ENCODE results near the gene CTIF.

The CTIF gene

DNA sequence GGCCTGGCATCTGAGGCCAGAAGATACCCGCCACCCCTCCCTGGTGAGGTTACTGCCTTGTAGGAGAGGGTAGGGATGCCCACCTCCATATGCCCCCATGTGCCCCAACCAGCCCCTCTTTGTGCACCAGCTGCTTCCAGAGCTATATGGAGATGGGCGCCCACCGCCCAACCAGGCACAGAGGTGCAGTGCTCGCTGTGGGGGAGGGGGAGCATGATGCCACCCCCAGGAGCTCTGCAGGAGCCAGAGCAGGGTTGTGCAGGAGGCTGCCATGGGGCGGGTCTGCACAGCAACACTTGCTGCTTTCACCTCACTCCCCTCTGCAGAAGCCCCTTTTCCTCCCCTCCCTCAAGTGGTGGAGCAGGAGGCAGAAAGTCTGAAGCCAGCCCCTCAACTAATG lies 237.3 kb downstream of the CTIF start:
- no peak for DNase-seq (ENCODE audit: low spot score)

DNA sequence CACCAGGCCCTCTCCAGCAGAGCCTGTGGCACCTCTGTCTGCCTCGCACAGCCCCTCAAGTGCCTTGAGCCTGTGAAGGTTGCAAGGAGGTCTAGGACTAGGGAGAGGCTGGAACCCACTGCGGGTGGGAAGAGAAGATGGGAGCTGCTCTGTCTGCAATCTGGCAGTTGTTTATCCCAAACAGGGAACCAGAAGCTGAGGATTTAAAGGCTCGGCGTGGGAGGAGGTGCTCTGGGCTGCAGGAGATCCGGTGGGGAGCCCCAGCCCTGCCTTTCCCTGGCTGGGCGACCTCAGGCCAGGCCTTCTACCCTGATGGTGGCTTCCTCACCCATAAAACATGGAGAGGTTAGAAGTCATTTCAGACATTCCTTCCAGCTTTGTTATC lies 237.8 kb downstream of the CTIF start:
- DNase-seq (ENCODE audit: low spot score) = no peak

DNA sequence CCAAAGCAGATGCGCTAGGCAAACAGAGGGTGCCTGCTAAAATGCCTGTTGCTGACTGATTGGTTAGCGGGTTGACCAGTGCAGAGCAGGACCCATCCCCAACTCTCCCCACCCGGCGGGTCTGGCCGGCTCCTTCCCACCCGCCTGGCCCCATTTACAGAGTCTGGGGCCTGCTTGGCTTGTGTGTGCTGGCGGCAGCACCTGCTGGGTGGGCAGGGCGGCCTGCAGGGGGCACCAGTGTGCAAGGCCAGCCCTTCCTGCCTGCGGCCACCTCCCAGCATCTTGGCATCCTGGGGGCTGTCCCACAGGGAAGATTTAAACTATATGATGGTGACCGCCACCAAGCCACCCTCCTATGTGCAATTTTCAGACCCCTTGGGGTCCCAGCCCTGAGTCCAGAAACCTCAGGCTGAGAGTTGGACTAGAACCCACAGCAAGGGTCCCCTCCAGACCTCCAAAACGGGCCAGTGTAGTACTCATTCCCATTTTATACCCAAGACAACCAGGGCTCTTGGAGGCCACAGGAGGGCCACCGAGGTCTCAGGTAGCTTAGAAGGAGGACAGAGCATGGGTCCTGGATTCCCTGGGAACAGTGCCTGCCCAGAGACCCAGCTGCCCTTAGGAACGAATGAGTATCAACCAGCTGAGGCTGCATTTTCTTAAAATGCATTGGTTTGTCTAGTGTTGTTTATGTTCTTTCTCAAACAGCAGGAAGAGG lies 238.4 kb downstream of the CTIF start:
- DNase-seq (ENCODE audit: low spot score) = peak; percentile 54

DNA sequence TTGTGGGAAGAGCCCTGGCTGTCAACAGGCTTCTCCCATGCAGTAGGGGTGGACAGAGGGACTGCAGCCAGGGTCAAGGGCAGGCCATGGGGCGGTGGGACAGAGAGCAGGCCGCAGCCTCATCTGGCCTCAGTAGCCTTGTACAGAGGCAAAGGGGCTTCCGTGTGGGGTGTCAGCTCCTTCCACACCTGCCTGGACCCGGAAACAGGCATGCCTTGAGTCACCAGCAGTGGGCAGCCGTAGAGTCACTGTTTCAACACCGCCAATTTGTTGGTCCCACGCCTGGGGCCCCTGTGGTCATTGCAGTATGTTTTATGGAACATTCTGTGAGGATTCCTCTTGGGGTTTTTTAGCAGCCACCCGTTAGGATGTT lies 238.9 kb downstream of the CTIF start:
- no peak for DNase-seq (ENCODE audit: low spot score)

DNA sequence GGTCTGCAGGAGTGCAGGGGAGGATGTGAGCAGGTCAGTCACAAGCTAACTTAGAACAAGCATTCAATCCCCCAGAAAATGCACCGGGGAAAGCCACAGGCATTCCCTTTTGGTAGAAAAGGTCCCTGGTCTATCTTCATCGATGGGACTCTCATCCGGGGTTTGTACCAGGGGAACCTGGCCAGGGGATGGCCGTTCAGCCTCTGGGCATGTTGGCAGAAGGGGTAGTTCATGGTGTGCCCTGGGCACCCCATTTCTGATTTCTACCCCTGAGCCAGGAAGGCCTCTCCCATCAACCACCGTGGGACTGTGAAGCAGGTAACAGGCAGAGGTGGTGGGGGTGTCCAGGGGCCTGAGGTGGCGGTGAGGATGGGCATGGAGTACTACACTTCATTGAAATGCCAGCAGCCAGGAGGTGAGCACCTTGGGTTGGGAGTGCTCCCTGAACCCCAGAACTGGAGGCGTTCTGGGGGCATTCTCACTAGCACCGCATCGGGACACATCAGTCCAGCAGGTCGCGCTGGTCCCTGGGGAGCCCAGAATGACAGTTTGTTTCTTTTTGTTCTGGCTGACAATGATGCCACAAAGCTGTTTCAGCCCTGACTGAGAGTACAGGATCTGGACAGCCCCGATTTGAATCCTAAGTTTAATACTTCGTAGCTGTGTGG lies 239.6 kb downstream of the CTIF start:
- no peak for DNase-seq (ENCODE audit: low spot score)

DNA sequence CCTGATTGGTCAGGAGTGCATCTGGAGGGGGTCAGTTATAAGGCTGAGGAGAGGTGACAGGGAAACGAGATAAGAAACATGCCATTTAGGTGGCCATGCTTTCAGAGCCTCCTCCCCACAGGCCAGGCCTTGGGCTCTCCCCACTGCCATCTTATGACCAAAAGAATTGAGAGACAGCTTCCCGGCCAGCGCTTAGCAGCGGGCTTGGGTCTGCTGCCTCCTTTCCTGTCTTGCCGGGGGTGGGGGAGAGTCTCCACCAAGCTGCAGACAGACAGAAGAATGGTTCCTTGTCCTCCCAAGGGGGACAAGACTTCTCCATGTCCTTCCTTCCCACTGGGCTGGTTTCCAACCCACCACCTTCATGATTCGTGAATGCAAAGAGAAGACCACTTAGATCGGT lies 240.6 kb downstream of the CTIF start:
- no peak for DNase-seq (ENCODE audit: low spot score)

DNA sequence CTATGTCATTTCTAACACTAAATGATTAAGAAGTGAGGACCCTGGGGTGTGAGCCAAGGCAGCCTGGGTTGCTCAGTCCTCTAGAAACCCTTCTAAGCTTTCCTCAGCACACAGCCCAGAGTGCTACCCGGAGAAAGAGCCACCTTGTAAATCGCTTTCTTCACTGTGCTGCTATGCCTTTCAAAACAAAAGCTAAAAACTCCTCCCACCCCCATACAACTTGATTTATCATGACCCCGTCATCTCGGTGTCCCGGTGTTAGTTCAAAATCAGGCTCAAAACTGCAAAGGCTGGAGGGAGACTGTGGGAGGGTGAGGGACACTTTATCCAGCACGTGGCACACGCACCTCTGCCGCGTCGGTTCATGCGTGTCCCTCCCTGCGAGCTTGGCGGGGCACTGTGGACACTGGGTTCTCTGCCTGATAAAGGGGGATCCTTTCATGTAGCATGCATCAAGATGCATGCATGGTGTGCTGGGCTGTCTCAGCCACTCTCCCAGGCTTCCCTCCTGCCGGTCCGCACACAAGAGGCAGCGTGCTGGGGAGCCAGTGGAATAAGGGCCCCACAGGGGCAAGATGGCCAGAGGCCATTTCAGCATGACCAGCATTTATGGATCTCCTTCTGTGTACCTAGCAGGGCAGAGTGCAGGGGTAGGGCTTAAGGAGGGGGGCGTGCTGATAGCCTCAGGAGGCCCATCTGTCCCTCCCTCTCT lies 241.5 kb downstream of the CTIF start:
- DNase-seq (ENCODE audit: low spot score) = no peak

DNA sequence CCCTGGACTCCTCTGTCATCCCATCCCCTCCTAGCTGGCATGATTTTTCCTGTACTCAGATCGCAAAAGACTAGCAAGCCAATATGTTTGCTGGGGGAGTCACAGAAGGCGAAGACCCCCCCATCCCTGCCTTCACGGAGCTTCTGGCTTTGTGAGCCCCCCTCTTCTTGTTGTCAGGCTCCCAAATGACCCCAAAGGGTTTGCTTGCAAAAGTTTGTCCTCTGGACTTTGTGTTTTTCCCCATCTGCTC lies 242.0 kb downstream of the CTIF start:
- no peak for DNase-seq (ENCODE audit: low spot score)

DNA sequence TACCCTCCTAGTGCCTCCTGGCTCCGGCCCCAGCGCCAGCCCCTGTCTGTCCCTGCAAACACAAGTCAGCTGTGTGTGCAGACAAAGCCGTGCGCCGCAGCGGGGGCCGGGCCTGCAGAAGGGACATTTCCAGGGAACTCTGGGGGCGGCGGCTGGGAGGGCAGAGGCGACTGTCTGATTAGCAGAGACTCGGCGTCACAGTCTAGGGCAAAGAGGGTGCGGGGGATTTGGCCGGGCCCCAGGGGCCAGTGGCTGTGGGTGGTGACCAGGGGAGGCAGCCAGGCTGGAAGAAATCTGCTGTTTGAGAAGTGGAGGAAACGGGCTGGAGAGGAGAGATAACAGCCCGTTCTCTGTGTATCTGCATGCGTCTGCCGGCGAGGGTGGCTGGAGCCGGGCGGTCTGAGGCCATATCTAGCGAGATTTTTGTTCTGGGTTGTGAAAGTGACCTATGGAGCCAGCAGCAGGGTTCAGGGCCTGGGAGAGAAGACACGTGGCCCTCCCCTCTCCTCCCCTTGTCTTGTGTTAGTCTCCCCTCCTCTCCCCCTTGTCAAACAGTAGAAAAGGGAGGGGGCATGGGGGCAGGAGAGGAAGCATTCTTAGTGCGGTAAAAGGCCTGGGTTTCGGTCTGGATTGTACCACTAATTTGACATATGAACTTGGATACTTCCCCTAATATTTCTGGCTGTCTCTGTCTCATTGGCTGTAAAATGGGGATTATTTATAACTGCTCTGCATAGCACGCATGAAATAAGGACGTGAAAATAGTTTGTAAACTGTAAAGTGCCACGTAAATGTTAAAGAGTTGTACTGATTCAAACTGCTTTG lies 242.5 kb downstream of the CTIF start:
- DNase-seq (ENCODE audit: low spot score) = no peak

DNA sequence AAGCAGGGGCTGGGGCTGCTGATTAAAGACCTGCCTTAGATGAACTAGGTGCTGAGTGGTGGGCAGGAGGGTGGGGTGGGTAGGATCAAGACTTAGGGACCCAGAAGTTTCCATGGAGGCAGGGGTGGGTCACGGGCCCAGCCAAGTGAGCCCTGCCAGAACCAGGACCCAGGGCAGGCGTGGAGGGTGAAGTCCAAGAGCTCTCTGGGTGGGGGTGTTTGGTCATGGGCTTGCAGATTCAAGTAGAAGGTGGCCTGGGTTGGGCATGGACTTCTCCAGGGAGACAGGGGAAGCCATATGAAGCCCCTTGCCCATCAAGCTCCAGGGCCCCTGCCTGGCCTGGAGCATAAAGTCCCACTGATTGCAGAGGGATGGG lies 243.1 kb downstream of the CTIF start:
- no peak for DNase-seq (ENCODE audit: low spot score)

DNA sequence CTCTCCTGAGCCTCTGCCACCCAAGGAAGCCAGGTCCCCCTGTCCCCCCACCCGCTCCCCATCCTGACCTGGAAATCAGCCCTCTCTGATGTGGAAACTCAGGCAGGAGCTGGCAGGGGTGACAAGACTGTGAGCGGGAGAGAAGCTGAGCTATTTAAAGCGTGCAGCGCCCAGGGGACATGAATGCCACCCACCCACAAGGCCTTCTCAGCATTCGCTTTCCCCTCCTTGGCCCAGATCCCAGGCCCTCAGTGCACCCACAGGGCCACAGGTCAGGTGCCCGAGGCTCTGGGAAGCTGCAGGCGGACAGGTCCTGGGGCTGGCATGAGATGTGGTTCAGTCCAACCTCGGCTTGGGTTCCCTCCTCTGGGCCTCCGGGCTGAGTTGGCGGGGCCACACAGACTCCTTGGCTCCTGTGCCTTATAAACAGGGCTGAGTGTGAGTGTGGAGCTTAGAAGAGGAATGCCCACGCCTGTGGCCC lies 243.6 kb downstream of the CTIF start:
- DNase-seq (ENCODE audit: low spot score) = no peak

DNA sequence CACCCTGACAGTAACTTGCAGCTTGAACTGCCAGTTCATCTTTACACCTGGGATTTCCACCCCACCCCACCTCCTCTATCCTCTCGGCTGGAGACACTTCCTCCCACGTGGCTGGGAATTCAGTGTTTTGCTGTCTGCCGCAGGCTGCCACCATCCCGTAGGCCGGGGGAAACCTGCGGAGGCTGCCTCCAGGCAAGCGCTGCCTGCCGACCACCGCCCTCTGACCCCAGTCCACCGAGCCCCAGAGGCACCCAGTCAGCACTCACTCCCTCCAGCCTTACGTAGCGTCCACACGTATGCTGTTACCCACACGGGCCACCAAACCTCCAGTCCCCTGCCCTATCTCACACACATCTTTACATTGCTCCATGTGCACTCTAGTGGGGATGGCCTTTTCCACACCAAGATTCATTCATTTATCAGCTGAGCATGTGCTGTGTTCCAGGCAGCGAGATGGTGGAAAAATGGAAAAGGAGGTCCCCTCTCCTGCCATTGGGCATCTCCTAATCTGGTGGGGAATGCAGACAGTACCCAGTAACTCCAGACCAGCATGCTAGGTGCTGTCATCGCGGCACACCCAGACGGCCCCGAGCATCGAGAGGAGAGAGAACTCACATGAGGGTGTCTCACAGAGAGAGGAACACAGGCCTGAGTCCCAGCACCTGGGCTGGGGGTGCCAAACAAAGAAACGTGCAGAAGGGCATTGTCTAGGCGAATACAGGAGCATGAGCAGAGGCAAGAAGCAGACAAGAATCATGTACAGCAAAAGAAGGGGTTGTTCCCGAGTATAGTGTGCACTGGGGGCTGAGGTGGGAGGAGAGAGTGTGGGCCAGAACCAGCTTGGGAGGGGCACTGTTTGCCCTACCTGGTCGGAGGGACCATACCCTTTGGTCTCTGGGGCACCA lies 245.0 kb downstream of the CTIF start:
- DNase-seq (ENCODE audit: low spot score) = no peak

DNA sequence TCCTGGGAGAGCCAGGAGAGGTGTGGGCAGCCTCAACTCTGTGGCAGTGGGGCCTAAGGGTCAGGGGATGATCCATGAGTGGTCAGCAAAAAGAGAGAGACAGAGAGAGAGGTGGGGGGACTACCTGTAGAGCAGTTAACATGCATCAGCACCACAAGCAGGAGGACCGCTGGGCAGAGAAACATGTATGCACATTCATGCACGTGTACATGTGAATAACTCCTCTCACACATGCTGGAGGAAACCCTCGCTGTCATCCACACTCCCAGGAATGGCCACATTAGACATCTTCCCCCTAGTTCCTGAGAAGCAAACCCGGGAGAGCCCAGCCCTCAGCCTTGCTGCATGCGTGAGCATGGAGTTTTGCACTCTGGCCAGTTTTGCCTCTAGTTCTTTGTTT lies 245.8 kb downstream of the CTIF start:
- DNase-seq (ENCODE audit: low spot score) = no peak

DNA sequence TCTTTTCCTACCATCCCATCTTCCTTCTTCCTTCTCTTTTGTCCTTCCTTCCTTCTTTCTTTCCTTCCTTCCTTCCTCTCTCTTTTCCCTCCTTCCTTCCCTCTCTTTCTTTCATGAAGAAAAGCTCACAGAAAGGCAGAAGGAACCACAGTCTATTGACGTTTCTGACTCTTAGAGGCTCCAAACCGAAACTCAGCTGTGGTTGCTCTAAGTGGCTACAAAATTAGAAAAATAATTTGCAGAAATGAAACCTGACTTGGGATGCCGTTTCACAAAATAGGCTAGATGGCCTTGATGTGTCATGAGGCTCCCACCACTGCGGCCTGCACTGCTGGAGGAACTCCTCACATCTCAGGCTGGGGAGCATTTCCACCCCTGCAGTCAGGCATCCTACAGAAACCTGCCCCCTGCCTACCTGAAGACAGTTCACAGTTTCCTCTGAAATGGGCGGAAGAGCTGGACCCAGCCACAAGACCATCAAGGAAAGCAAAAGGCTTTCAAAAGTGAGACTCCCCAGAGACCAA lies 246.3 kb downstream of the CTIF start:
- DNase-seq (ENCODE audit: low spot score) = no peak

DNA sequence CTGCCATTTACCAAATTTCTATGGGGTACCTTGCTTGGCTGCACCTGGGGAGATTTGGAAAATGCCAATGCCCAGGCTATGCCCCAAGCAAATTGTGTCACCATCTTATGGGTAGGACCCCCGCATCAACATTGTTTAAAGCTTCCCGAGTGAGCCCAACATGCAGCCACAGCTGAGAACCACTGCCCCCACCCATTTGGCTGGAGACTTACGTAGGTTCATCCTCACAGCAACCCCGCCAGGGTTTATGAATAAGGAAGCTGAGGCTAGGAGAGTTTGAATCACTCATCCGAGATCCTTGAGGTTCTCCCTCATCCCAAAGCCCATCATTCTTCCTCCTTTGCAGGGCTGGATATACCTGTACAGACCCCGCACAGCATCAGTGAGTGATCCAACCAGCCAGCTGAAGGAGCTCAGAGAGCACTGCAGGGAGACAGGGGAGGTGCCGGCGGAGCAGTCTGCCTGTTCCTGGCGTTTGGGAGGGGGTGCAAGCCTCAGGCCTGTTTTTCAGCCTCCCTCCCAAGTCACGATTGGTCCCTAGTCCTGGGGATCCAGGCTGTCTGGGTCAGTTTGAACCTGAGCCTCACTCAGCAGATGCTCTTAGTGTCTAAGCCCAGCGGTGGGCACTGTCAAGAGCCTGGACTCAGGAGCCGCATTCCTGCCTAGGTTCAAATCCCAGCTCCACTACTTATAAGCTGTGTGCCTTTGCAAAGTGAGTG lies 247.1 kb downstream of the CTIF start:
- no peak for DNase-seq (ENCODE audit: low spot score)

DNA sequence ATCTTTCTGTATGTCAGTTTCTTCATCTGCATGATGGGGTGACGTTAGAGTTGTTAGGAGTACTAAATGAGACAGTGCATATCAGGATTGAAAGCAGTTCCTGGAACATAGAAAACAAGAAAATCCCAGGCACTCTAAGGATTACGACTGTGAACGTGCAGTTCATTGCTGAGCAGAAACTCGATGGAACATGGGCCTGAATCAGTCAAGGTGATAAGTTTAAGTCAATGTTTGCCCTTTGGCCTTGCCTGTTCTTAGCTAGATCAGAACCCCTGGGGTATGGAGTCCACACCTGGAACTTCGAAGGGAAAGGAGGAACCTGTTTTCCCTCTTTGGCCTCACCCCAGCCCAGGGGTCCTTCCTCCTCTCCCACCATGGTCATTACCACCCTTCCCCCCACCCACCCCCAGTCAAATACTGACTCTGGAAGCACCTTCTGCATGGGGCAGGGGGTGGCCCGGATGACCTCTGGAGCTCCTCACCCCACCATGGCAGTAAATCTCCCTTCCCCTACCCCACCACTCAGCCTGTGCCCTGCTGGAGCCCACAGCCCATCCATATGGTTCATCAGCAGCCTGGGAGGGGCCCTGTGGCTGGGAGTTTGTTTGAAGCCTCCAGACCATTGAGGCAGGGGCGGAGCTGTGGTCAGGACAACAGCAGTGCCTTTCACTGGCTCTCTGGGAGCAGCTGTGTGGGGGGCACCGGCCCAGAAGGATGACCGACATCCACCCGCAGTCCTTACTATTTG lies 247.8 kb downstream of the CTIF start:
- no peak for DNase-seq (ENCODE audit: low spot score)

DNA sequence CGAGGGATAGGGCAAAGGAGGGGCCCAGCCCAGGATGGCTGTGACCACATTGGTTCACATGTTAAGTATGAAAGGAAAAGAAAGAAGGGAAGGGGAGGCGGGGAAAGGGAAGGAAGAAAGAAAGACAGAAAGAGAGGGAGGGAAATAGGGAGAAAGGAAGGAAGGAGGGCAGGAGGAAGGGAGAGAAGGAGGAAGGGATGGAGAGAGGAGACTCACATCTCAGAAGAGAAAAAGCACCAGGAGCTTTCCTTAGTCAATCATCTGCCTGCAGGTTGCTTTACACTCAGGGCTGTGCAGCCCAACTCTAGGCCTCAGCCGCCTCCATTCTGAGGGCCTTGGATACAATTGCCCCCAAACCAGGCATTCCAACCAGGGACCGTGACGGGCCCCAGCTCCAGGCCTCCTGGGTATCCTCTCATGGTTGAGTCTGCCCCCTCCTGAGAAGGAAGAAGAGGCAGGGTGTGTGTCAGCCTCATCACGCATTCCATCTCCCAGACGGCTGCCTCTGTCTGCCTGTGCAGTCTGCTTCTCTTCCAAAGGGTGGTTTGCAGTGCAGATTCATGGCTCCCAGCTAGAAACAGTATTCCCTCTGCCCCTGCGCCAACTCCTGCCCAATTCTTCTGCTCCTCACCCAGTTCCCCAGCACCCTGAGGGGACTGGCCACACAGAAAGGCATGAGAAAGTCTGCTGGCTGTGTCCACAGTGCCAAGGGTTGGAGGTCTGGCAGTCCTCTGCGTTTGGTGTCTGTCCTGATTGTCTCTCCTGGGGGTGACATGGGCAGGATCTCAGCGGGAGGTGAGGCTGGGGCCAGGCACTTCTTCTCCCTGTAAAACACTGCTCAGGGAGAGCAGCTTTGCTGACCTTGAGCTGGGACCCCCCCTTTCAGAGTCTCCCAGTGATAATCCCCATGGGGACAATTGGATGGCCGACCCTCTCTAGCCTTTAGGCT lies 248.6 kb downstream of the CTIF start:
- no peak for DNase-seq (ENCODE audit: low spot score)

DNA sequence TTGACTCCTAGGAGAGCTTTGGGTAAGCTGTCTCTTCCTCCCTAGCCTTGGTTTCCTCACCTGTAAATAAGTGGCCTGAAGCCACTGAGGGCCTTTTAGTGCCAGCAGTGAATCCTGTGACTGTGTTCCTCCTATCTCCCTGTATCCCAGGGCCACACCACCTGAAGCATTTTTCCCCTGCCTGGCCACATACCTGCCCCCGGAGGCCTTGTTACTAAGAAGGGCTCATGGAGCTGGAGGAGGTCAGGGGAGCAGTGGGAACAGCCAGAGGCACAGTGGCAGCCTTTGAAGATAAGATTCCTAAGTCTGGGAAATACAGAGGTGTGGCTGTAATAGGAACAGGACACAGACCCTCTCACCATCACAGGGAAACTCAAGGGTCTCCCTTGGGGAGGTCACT lies 249.5 kb downstream of the CTIF start:
- DNase-seq (ENCODE audit: low spot score) = no peak

DNA sequence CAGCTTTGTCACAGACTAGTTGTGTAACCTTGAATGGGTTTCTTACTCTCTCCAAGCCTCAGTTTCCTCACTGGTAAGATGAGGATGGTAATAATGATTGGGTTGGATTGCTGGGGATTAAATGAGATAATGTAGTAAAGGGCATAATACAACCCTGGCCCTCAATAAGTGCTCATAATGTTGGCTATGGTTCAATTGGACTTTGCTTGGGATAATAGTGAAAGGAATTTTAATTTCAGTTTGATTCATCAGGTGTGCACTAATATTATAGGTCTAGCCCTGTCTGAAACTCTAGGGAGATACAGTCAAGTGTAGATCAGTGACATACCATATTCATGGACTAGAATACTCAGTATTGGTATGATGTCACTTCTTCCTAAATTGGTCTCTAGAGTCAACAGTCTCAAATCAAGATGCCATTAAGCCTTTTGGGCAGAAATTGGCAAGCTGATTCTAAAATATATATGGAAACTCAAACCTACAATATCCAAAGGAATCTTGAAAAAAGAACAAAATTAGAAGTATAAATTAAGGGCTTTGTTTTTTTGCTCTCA lies 250.5 kb downstream of the CTIF start:
- DNase-seq (ENCODE audit: low spot score) = no peak

All from COLO829 (cell line).